ENCODE measurements around the gene UBAC2. TPM values are rescaled to one million over a fixed set of nuclear protein-coding genes. Genes with fewer than 3 reads are reported as not detected.

Gene UBAC2
- total and polyA plus RNA-seq, 4 donors, result 32.9 to 42.3 (median 35.3) TPM

GRCh38 chr13:99220199-99220935, 19.7 kb downstream of the UBAC2 start:
- Histone ChIP-seq H3K27me3 (ENCODE audit: control insufficient read depth in 4 of 4, insufficient read depth in 4 of 4, low read length in 3 of 4) (no peaks in the 10 kb centered on the region), H3K9me3 (ENCODE audit: control insufficient read depth in 4 of 4, low read length in 3 of 4) (no peaks in the 10 kb centered on the region), H3K9ac (ENCODE audit: low read depth in 1 of 2, low read length in 2 of 2) (no peak overlapping the region), H3K27ac (ENCODE audit: low read depth in 1 of 2, low read length in 2 of 2) (no peak overlapping the region), H3K36me3 (ENCODE audit: control insufficient read depth in 4 of 4, insufficient read depth in 3 of 4, low read depth in 1 of 4, low read length in 3 of 4) (no peaks in the 10 kb centered on the region), H3K4me3 (ENCODE audit: low read depth in 1 of 3, low read length in 3 of 3) (no peak overlapping the region), H3K4me1 (ENCODE audit: control insufficient read depth in 4 of 4, insufficient read depth in 4 of 4, low read length in 3 of 4) (peaks cover 9 to 30% (median 18%) of the 10 kb centered on the region in 4 donors)
- no peak for DNase-seq (ENCODE audit: low spot score)
- WGBS, result 76% methylated on average over 6 of the region's 6 CpGs
- TF ChIP-seq JUND (IDR thresholded peaks at IDR 0.05), result no peak
- no peak for TF ChIP-seq HNF4A (conservative IDR thresholded peaks at IDR 0.05)
- no peak for TF ChIP-seq SP1 (IDR thresholded peaks at IDR 0.05)
- no peak for TF ChIP-seq TAF1 (conservative IDR thresholded peaks at IDR 0.05)
- TF ChIP-seq ATF3 (IDR thresholded peaks at IDR 0.05), result no peak
- no peak for TF ChIP-seq CTCF (IDR thresholded peaks at IDR 0.05; ENCODE audit: low read depth, low read length, missing input control)
- no peak for TF ChIP-seq NR2F2 (IDR thresholded peaks at IDR 0.05)
- no peak for TF ChIP-seq GABPA (IDR thresholded peaks at IDR 0.05 in 1 of 2, conservative IDR thresholded peaks at IDR 0.05 in 1 of 2)
- no peak for TF ChIP-seq EGR1 (IDR thresholded peaks at IDR 0.05; ENCODE audit: low read depth in 2 of 2)
- TF ChIP-seq HNF4G (IDR thresholded peaks at IDR 0.05), result no peak
- TF ChIP-seq RAD21 (IDR thresholded peaks at IDR 0.05), result no peak

- H3K9me3 ChIP-seq (ENCODE audit: control insufficient read depth in 4 of 4, low read length in 3 of 4), result no peaks in the 10 kb centered on the region
- no peak overlapping the region for H3K9ac ChIP-seq (ENCODE audit: low read depth in 1 of 2, low read length in 2 of 2)
- no peaks in the 10 kb centered on the region for H3K36me3 ChIP-seq (ENCODE audit: control insufficient read depth in 4 of 4, insufficient read depth in 3 of 4, low read depth in 1 of 4, low read length in 3 of 4)
- H3K4me3 ChIP-seq (ENCODE audit: low read depth in 1 of 3, low read length in 3 of 3), result no peak overlapping the region
- TF ChIP-seq FOXA1 (IDR thresholded peaks at IDR 0.05) (no peak), FOXA2 (IDR thresholded peaks at IDR 0.05) (no peak), SP1 (IDR thresholded peaks at IDR 0.05) (no peak), HNF4A (conservative IDR thresholded peaks at IDR 0.05) (no peak), ATF3 (IDR thresholded peaks at IDR 0.05) (no peak), TAF1 (conservative IDR thresholded peaks at IDR 0.05) (no peak), ZBTB33 (IDR thresholded peaks at IDR 0.05) (no peak), HNF4G (IDR thresholded peaks at IDR 0.05) (no peak), RXRA (IDR thresholded peaks at IDR 0.05) (no peak), MAX (IDR thresholded peaks at IDR 0.05) (no peak), RAD21 (IDR thresholded peaks at IDR 0.05) (no peak), EGR1 (IDR thresholded peaks at IDR 0.05; ENCODE audit: low read depth in 2 of 2) (no peak), JUND (IDR thresholded peaks at IDR 0.05) (no peak), REST (IDR thresholded peaks at IDR 0.05) (no peak), GABPA (IDR thresholded peaks at IDR 0.05 in 1 of 2, conservative IDR thresholded peaks at IDR 0.05 in 1 of 2) (no peak), NR2F2 (IDR thresholded peaks at IDR 0.05) (no peak), YY1 (IDR thresholded peaks at IDR 0.05) (no peak)
- H3K4me1 ChIP-seq (ENCODE audit: control insufficient read depth in 4 of 4, insufficient read depth in 4 of 4, low read length in 3 of 4), result peaks cover 9 to 33% (median 20%) of the 10 kb centered on the region in 4 donors
- no peaks in the 10 kb centered on the region for H3K27me3 ChIP-seq (ENCODE audit: control insufficient read depth in 4 of 4, insufficient read depth in 4 of 4, low read length in 3 of 4)
- no peak for DNase-seq (ENCODE audit: low spot score)
- 94% methylated on average over 8 of the region's 8 CpGs for WGBS
- no peak overlapping the region for H3K27ac ChIP-seq (ENCODE audit: low read depth in 1 of 2, low read length in 2 of 2)
These were observed 21.0 kb downstream of the UBAC2 start for GRCh38 chr13:99221567-99222239.
